Testis (tissue), 3 donors: ENCODE measurements around the gene SEPHS1. TPM values are rescaled to one million over a fixed set of nuclear protein-coding genes. Genes with fewer than 3 reads are reported as not detected.

Source experiments
- DNase-seq: peaks from one replicate; pipeline ENCODE4 v3.0.0-alpha.2; 2019
- H3K27ac ChIP-seq, 2 donors: fragments of 200-600 bp; sonication (generic); one replicate each; pipeline ENCODE4 v1.5.1; 2019
- H3K27me3 ChIP-seq: fragments of 200-600 bp; sonication (generic); one replicate; pipeline ENCODE4 v1.5.1; 2019
- H3K36me3 ChIP-seq: fragments of 200-600 bp; sonication (generic); one replicate; pipeline ENCODE4 v1.5.1; 2017; ENCODE audit warnings: low read depth; ENCODE audit errors: missing control alignments
- H3K4me1 ChIP-seq: fragments of 200-600 bp; sonication (generic); one replicate; pipeline ENCODE4 v1.5.1; 2019
- H3K4me3 ChIP-seq, 2 donors: fragments of 200-600 bp; sonication (generic); one replicate each; pipeline ENCODE4 v1.5.1; 2017 to 2019
- H3K9me3 ChIP-seq: fragments of 200-600 bp; sonication (generic); one replicate; pipeline ENCODE4 v1.5.1; 2017
- CTCF ChIP-seq, 3 experiments: fragments of 450-650 bp in 2 of 3; fragments of 200-600 bp in 1 of 3; sonication (generic) in 1 of 3; IDR thresholded peaks; one replicate each; pipeline ENCODE4 v1.5.1; 2016 to 2019; ENCODE audit warnings: antibody characterized with exemption in 3 of 3, mild to moderate bottlenecking in 2 of 3, moderate library complexity in 1 of 3
- POLR2A ChIP-seq: fragments of 450-650 bp; IDR thresholded peaks from one replicate; pipeline ENCODE4 v1.6.1; 2017; ENCODE audit warnings: antibody characterized with exemption, mild to moderate bottlenecking, moderate library complexity
- WGBS, 2 donors: methylation state at CpG; one replicate each; pipeline ENCODE4 v1.1.5; 2018; 5-methylcytosine and 5-hydroxymethylcytosine counted together
- intact Hi-C: fragments of 100-400 bp; cut with DNase I; formaldehyde crosslinking; loops from one replicate; pipeline ENCODE4 v1.15.1; 2023; ENCODE audit warnings: low total_unique reads
- polyA plus RNA-seq: library from polyadenylated mRNA; stranded (reverse); fragments of 350-450 nt; fragmentation: Illumina TruSeq; extraction: RNeasy Lipid Tissue Mini Kit (QIAGEN cat#74804); gene quantifications from one replicate; pipeline ENCODE4 v1.2.3, GENCODE V29; 2014; ENCODE audit warnings: low read depth, low replicate concordance; ENCODE audit not compliant: insufficient read depth
- total RNA-seq, 2 donors: library from RNA; depleted of rRNA; stranded (reverse); fragments of >200 nt; gene quantifications; one replicate each; pipeline ENCODE4 v1.2.3, GENCODE V29; 2016

Gene SEPHS1
- total and polyA plus RNA-seq, 3 donors from 2014 or later = 31.1 to 48.3 (median 41.7) TPM

- TF ChIP-seq POLR2A = no peak
- no peak for TF ChIP-seq CTCF (IDR thresholded peaks at IDR 0.05)
- H3K27me3 ChIP-seq = no peaks in the 10 kb centered on the region
- H3K27ac ChIP-seq = no peak overlapping the region
- intact Hi-C loops = no loop called here
- 77 to 83% methylated on average over 9 of the region's 9 CpGs for WGBS, 2 donors
- H3K36me3 ChIP-seq = no peaks in the 10 kb centered on the region
- H3K4me3 ChIP-seq = no peak overlapping the region
- no peaks in the 10 kb centered on the region for H3K9me3 ChIP-seq
- H3K4me1 ChIP-seq = no peaks in the 10 kb centered on the region
- DNase-seq = no peak
Measured at GRCh38 chr10:13340068-13340467, 8.0 kb downstream of the SEPHS1 start.

- Histone ChIP-seq H3K36me3 (no peaks in the 10 kb centered on the region), H3K4me3 (no peak overlapping the region), H3K4me1 (no peaks in the 10 kb centered on the region), H3K27me3 (no peaks in the 10 kb centered on the region), H3K27ac (no peak overlapping the region), H3K9me3 (no peaks in the 10 kb centered on the region)
- intact Hi-C loops = no loop called here
- DNase-seq = no peak
- WGBS, 2 donors = 60 to 78% methylated on average over 10 of the region's 10 CpGs
- no peak for TF ChIP-seq POLR2A
- no peak for TF ChIP-seq CTCF (IDR thresholded peaks at IDR 0.05)
Measured at GRCh38 chr10:13338390-13339110, 9.5 kb downstream of the SEPHS1 start.

- no peaks in the 10 kb centered on the region for H3K36me3 ChIP-seq
- H3K27me3 ChIP-seq = no peaks in the 10 kb centered on the region
- H3K4me3 ChIP-seq = no peak overlapping the region
- intact Hi-C loops = no loop called here
- H3K9me3 ChIP-seq = no peaks in the 10 kb centered on the region
- no peak for TF ChIP-seq POLR2A
- no peak for TF ChIP-seq CTCF (IDR thresholded peaks at IDR 0.05)
- DNase-seq = no peak
- no peaks in the 10 kb centered on the region for H3K4me1 ChIP-seq
- WGBS, 2 donors = 81 to 90% methylated on average over 6 of the region's 6 CpGs
- no peak overlapping the region for H3K27ac ChIP-seq
Measured at GRCh38 chr10:13337827-13338196, 10.3 kb downstream of the SEPHS1 start.

- 83 to 92% methylated on average over 4 of the region's 4 CpGs for WGBS, 2 donors
- Histone ChIP-seq H3K4me1 (no peaks in the 10 kb centered on the region), H3K27me3 (no peaks in the 10 kb centered on the region), H3K27ac (no peak overlapping the region), H3K36me3 (no peaks in the 10 kb centered on the region), H3K9me3 (no peaks in the 10 kb centered on the region), H3K4me3 (no peak overlapping the region)
- TF ChIP-seq POLR2A (no peak), CTCF (IDR thresholded peaks at IDR 0.05) (no peak)
- DNase-seq = no peak
- intact Hi-C loops = no loop called here
Measured at GRCh38 chr10:13337128-13337826, 10.8 kb downstream of the SEPHS1 start.
